Measurements from ENCODE around the gene TMEM178B. TPM values are rescaled to one million over a fixed set of nuclear protein-coding genes. Genes with fewer than 3 reads are reported as not detected.

TMEM178B gene
- polyA plus RNA-seq, 1 of the 3 experiments (the other 2 are of a cell fraction), result 0.20 TPM

- ChIA-PET CTCF (interaction anchor here (0.5 to 9.1 kb wide), 45 partner anchors 9 to 1699 kb away, joined by 3 to 165 read pairs (median 4); partner anchors contain the start of genes AGK, MRPS33 and SSBP1), POLR2A (interaction anchor here (0.6 to 2.6 kb wide), 16 partner anchors 32 to 665 kb away, joined by 3 to 10 read pairs (median 4); partner anchors contain the start of genes AGK, MRPS33 and SSBP1)
- peak overlapping the region in 1 of 2 experiments; percentile 67; a peak in 1 of 4 replicates for H3K27ac ChIP-seq (ENCODE audit: low read depth in 2 of 2, low read length in 1 of 2)
- H3K4me2 ChIP-seq, result peak overlapping the region; percentile 94
- peaks cover 38% of the 10 kb centered on the region for H3K27me3 ChIP-seq (ENCODE audit: insufficient read depth)
- H3K79me2 ChIP-seq (ENCODE audit: insufficient read depth), result no peaks in the 10 kb centered on the region
- H2AFZ ChIP-seq (ENCODE audit: low read depth), result peak overlapping the region; percentile 36; the same call in 1 of the 2 replicates
- H3F3A ChIP-seq (replicated peaks; ENCODE audit: insufficient read depth), result no peaks in the 10 kb centered on the region
- H3K9ac ChIP-seq, result no peak overlapping the region
- no peaks in the 10 kb centered on the region for H3K9me2 ChIP-seq
- H3K4me3 ChIP-seq (ENCODE audit: low read depth in 2 of 2, low read length in 1 of 2), result peak overlapping the region; percentile 63 to 64
- peak; percentile 84 for DNase-seq
- peaks cover 4 to 28% of the 10 kb centered on the region in 2 experiments; a peak in 2 of 4 replicates for H3K4me1 ChIP-seq (ENCODE audit: control insufficient read depth in 1 of 2, insufficient read depth in 2 of 2, low read depth in 1 of 2, low read length in 1 of 2)
- no peaks in the 10 kb centered on the region for H3K36me3 ChIP-seq (replicated peaks in 1 of 2; ENCODE audit: control insufficient read depth in 1 of 2, insufficient read depth in 2 of 2, low read length in 1 of 2)
- 3% methylated on average over 42 of the region's 61 CpGs for WGBS (ENCODE audit: low lambda C conversion rate)
- no peaks in the 10 kb centered on the region for H3K9me3 ChIP-seq
- no peaks in the 10 kb centered on the region for H4K20me1 ChIP-seq (ENCODE audit: insufficient read depth)
- TF ChIP-seq PBX3 (IDR thresholded peaks at IDR 0.05) (no peak), NFIC (IDR thresholded peaks at IDR 0.05; ENCODE audit: borderline replicate concordance) (no peak), RCOR1 (IDR thresholded peaks at IDR 0.05; ENCODE audit: low read length) (no peak), CTCF (IDR thresholded peaks at IDR 0.05) (no peak), ELF1 (IDR thresholded peaks at IDR 0.05) (no peak), SIN3A (IDR thresholded peaks at IDR 0.05; ENCODE audit: borderline replicate concordance, low read depth, low read length) (no peak), NRF1 (IDR thresholded peaks at IDR 0.05; ENCODE audit: low read depth, low read length) (no peak), FOXJ3 (CRISPR knock-in tag; IDR thresholded peaks at IDR 0.05) (0 out of 2 replicates have a peak, but pooled peaks have one; percentile 42), TCF12 (IDR thresholded peaks at IDR 0.05) (no peak), GATA2 (CRISPR knock-in tag; IDR thresholded peaks at IDR 0.05) (no peak; the same call in 1 of the 2 replicates), USF1 (IDR thresholded peaks at IDR 0.05; ENCODE audit: borderline replicate concordance, low read depth) (no peak), RAD21 (IDR thresholded peaks at IDR 0.05; ENCODE audit: low read length) (peak; percentile 13; the same call in 1 of the 2 replicates), JUND (IDR thresholded peaks at IDR 0.05) (no peak), FOXM1 (IDR thresholded peaks at IDR 0.05; ENCODE audit: low read depth) (no peak), FOSL2 (IDR thresholded peaks at IDR 0.05; ENCODE audit: borderline replicate concordance, low read depth) (no peak), REST (IDR thresholded peaks at IDR 0.05; ENCODE audit: low read depth, low read length) (no peak), EP300 (IDR thresholded peaks at IDR 0.05; ENCODE audit: borderline replicate concordance in 1 of 2, low read depth in 1 of 2, low read length in 1 of 2) (no peak), USF2 (IDR thresholded peaks at IDR 0.05; ENCODE audit: borderline replicate concordance, low read depth, low read length) (no peak), EZH2phosphoT487 (IDR thresholded peaks at IDR 0.05; ENCODE audit: borderline replicate concordance, low read depth) (no peak), RFX5 (IDR thresholded peaks at IDR 0.05; ENCODE audit: low read length) (no peak), TEAD4 (IDR thresholded peaks at IDR 0.05; ENCODE audit: borderline replicate concordance, insufficient read depth) (no peak), ZBTB33 (IDR thresholded peaks at IDR 0.05; ENCODE audit: borderline replicate concordance, low read depth) (no peak), MXI1 (IDR thresholded peaks at IDR 0.05; ENCODE audit: low read depth, low read length) (peak; percentile 14; the same call in 1 of the 2 replicates)
Observed at GRCh38 chr7:141072548-141073172, 1.2 kb upstream of the TMEM178B start.

Data from SK-N-SH (cell line).